DMS114 treated with DMSO at 0.1 percent for 48 hours (cell line): Measurements from ENCODE around the gene RAMP2.
"Not testable (repeated sequence)": the region's sequence is repeated elsewhere in the genome, so short reads cannot be mapped to it uniquely, and the experiment has no call there.

Source experiments
- DNase-seq: peaks from one replicate; lab custom pipeline; 2025; ENCODE audit not compliant: unreplicated experiment; lab: John Stamatoyannopoulos, UW

Gene RAMP2

GRCh38 chr17:42768006-42768405 lies 7.0 kb downstream of the RAMP2 start:
- DNase-seq = not testable (repeated sequence)

GRCh38 chr17:42769964-42770363 lies 8.9 kb downstream of the RAMP2 start:
- DNase-seq = not testable (repeated sequence)

GRCh38 chr17:42772945-42773289 lies 11.9 kb downstream of the RAMP2 start:
- no peak for DNase-seq

GRCh38 chr17:42773290-42774035 lies 12.4 kb downstream of the RAMP2 start, which contains the start of gene VPS25:
VPS25 (plus strand) TSS chr17:42773449; CDS start chr17:42773476, 27 bp downstream.
- DNase-seq = peak; percentile 79

GRCh38 chr17:42774066-42774745 lies 13.2 kb downstream of the RAMP2 start:
- no peak for DNase-seq

- DNase-seq = no peak
Measured at GRCh38 chr17:42775534-42776098, 14.6 kb downstream of the RAMP2 start.

- DNase-seq = no peak
Measured at GRCh38 chr17:42778570-42778969, 17.5 kb downstream of the RAMP2 start.

- no peak for DNase-seq
Measured at GRCh38 chr17:42779304-42779935, 18.4 kb downstream of the RAMP2 start.

- no peak for DNase-seq
Measured at GRCh38 chr17:42779936-42780850, 19.2 kb downstream of the RAMP2 start, which contains the start of gene WNK4. WNK4 (plus strand) TSS chr17:42780610; CDS start chr17:42780699, 89 bp downstream.

- DNase-seq = no peak
Measured at GRCh38 chr17:42780851-42781638, 20.0 kb downstream of the RAMP2 start.

- DNase-seq = no peak
Measured at GRCh38 chr17:42781639-42782165, 20.7 kb downstream of the RAMP2 start.

- no peak for DNase-seq
Measured at GRCh38 chr17:42782166-42783061, 21.4 kb downstream of the RAMP2 start.

GRCh38 chr17:42783062-42783790 lies 22.2 kb downstream of the RAMP2 start:
- DNase-seq = no peak

- DNase-seq = no peak
Measured at GRCh38 chr17:42783791-42784138, 22.7 kb downstream of the RAMP2 start.

- DNase-seq = no peak
Measured at GRCh38 chr17:42784409-42784808, 23.4 kb downstream of the RAMP2 start.

- no peak for DNase-seq
Measured at GRCh38 chr17:42784811-42785592, 24.0 kb downstream of the RAMP2 start.

GRCh38 chr17:42787266-42787665 lies 26.2 kb downstream of the RAMP2 start:
- DNase-seq = no peak
